Left ventricle myocardium superior (tissue), 1 donor: ENCODE measurements around the gene ARHGAP6. TPM values are rescaled to one million over a fixed set of nuclear protein-coding genes. Genes with fewer than 3 reads are reported as not detected.
"Not testable (repeated sequence)": the region's sequence is repeated elsewhere in the genome, so short reads cannot be mapped to it uniquely, and the experiment has no call there.

Experiments
- ATAC-seq: fragments of 200-7000 bp; cut with Tn5 transposase; one replicate; pipeline ENCODE4 v1.9.1; 2020; ENCODE audit warnings: mild to moderate bottlenecking, moderate library complexity
- DNase-seq: peaks from one replicate; pipeline ENCODE4 v3.0.0-alpha.2; 2020
- intact Hi-C: fragments of 100-400 bp; cut with micrococcal nuclease; formaldehyde crosslinking; loops from one replicate; pipeline ENCODE4 v1.11.0; 2022
- total RNA-seq: library from RNA; stranded (reverse); fragmentation: NEBNext Ultra II Directional; extraction: Animal tissue kit (Norgen Biotek cat#: 25700); gene quantifications from one replicate; pipeline ENCODE4 v1.2.1, GENCODE V29; 2021
- donor health status: DM: no; HTN: yes; CAD: no; lungs with severe emphysema.

The ARHGAP6 gene
- total RNA-seq, 1 donor from 2014 or later: 2.8 TPM

- intact Hi-C loops, DNase-seq, ATAC-seq: not testable (repeated sequence)
Measured at GRCh38 chrX:11123087-11123486, 542.6 kb downstream of the ARHGAP6 start.

- ATAC-seq: no peak
- DNase-seq: no peak
- intact Hi-C loops: no loop called here
Measured at GRCh38 chrX:11119313-11119943, 546.3 kb downstream of the ARHGAP6 start.

GRCh38 chrX:11117745-11118144, 548.0 kb downstream of the ARHGAP6 start:
- intact Hi-C loops: no loop called here
- DNase-seq (no peak), ATAC-seq (no peak)

GRCh38 chrX:11113731-11114130, 552.0 kb downstream of the ARHGAP6 start:
- ATAC-seq: no peak
- intact Hi-C loops: no loop called here
- DNase-seq: no peak

GRCh38 chrX:11111947-11112346, 553.8 kb downstream of the ARHGAP6 start:
- ATAC-seq (no peak), DNase-seq (no peak)
- intact Hi-C loops: no loop called here

GRCh38 chrX:11111037-11111851, 554.5 kb downstream of the ARHGAP6 start, which contains the start of gene HCCS:
Gene HCCS, plus strand, starts transcription at chrX:11111332. Its CDS starts 729 bp downstream, at chrX:11112061.
- intact Hi-C loops: no loop called here
- ATAC-seq: peak; percentile 99
- peak; percentile 89 for DNase-seq

GRCh38 chrX:11109968-11110367, 555.8 kb downstream of the ARHGAP6 start:
- intact Hi-C loops: no loop called here
- no peak for ATAC-seq

GRCh38 chrX:11108253-11108941, 557.3 kb downstream of the ARHGAP6 start:
- intact Hi-C loops: no loop called here

More at GRCh38 chrX:11109968-11110367, 555.8 kb downstream of the ARHGAP6 start:
- no peak for DNase-seq

GRCh38 chrX:11105080-11105479, 560.6 kb downstream of the ARHGAP6 start:
- ATAC-seq (no peak), DNase-seq (no peak)
- intact Hi-C loops: no loop called here

More at GRCh38 chrX:11108253-11108941, 557.3 kb downstream of the ARHGAP6 start:
- DNase-seq (no peak), ATAC-seq (no peak)

- intact Hi-C loops: no loop called here
- DNase-seq: no peak
- no peak for ATAC-seq
Measured at GRCh38 chrX:11103751-11104150, 562.0 kb downstream of the ARHGAP6 start.

GRCh38 chrX:11103006-11103405, 562.7 kb downstream of the ARHGAP6 start:
- intact Hi-C loops: no loop called here
- DNase-seq: no peak
- no peak for ATAC-seq

- ATAC-seq: peak; percentile 47
- no peak for DNase-seq
- intact Hi-C loops: no loop called here
Measured at GRCh38 chrX:11100281-11101035, 565.3 kb downstream of the ARHGAP6 start.

GRCh38 chrX:11099465-11099864, 566.3 kb downstream of the ARHGAP6 start:
- no peak for ATAC-seq
- intact Hi-C loops: no loop called here
- DNase-seq: no peak

GRCh38 chrX:11097933-11098332, 567.8 kb downstream of the ARHGAP6 start:
- DNase-seq: no peak
- no peak for ATAC-seq
- intact Hi-C loops: no loop called here

- no peak for DNase-seq
- ATAC-seq: no peak
- intact Hi-C loops: no loop called here
Measured at GRCh38 chrX:11089802-11090201, 575.9 kb downstream of the ARHGAP6 start.
